Activated gamma-delta T cell treated with Interleukin-2 at 50 U/mL for 16 hours (primary cell): Measurements from ENCODE around the gene SUZ12.
"Not testable (repeated sequence)": the region's sequence is repeated elsewhere in the genome, so short reads cannot be mapped to it uniquely, and the experiment has no call there.

Source experiments
- DNase-seq: peaks from one replicate; pipeline ENCODE4 v3.0.0-alpha.2; 2020

Gene SUZ12

DNA sequence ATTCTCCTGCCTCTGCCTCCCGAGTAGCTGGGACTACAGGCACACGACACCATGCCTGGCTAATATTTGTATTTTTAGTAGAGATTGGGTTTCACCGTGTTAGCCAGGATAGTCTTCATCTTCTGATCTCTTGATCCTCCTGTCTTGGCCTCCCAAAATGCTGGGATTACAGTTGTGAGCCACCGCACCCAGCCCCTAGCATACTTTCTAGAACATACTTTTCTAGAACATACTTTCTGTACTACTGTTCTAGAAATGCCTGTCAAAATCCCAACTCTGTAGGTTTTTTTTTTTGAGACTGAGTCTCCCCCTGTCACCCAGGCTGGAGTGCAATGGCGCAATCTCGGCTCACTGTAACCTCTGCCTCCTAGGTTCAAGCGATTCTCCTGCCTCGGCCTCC, 27.3 kb downstream of the SUZ12 start:
- DNase-seq = not testable (repeated sequence)

DNA sequence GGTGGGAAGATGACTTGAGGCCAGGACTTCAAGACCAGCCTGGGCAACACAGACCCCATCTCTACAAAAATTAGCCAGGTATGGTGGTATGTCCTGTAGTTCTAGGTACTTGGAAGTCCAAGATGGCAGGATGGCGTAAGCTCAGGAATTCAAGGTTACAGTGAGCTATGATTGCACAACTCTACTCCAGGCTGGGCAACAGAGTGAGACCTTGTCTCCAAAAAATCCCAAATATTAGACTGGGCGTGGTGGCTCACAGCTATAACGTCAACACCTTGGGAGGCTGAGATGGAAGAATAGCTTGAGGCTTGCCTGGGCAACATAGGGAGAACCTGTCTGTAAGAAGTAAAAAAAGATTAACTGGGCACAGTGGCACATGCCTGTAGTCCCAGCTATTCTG, 30.8 kb downstream of the SUZ12 start:
- DNase-seq = no peak

DNA sequence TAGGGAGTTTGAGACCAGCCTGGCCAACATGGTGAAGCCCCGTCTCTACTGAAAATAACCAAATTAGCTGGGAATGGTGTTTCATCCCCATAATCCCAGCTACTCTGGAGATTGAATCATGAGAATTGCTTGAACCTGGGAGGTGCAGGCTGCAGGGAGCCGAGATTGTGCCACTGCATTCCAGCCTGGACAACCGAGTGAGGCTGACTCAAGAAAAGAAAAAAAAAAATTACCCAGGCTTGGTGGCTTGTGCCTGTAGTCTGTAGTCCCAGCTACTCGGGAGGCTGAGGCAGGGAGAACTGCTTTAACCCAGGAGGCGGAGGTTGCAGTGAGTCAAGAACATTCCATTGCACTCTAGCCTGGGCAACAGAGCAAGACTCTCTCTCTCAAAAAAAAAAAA, 33.6 kb downstream of the SUZ12 start:
- not testable (repeated sequence) for DNase-seq

DNA sequence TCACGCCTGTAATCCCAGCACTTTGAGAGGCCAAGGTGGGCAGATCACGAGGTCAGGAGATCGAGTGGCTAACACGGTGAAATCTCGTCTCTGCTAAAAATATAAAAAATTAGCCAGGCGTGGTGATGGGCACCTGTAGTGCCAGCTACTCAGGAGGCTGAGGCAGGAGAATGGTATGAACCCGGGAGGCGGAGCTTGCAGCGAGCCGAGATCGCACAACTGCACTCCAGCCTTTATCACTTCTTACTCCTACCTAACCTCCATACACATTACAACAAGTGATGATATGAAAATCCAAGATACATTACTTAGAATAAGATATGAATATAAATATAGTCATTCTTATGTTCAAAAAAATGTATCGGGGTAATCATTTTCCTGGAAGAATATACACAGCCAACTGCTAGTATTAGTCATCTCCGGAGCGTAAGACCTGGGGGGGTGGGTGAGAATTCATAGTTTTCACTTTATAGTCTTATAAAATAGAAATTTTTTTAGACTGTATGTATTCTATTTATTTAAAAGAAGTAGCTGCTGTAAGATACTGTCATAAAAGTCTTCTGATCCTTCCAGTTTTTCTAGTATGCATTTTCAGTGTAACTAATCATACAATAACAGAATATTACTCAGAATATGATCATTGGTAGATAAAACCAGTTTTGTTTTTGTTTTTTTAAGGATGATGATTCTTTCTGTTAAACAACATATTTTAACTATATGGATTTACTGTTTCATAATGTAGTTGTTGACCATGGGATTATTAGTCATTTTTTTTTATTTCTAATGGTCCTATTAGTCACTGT, 37.7 kb downstream of the SUZ12 start:
- DNase-seq = not testable (repeated sequence)

DNA sequence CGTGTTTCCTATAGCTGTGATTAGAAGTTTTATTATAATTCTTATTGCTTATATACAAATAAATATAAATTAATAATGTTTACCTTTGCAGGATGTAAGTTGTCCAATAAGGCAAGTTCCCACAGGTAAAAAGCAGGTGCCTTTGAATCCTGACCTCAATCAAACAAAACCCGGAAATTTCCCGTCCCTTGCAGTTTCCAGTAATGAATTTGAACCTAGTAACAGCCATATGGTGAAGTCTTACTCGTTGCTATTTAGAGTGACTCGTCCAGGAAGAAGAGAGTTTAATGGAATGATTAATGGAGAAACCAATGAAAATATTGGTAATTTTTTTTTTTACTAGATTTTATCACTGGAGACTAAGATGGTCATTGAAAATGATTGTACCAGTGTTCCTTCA, 38.6 kb downstream of the SUZ12 start:
- not testable (repeated sequence) for DNase-seq

DNA sequence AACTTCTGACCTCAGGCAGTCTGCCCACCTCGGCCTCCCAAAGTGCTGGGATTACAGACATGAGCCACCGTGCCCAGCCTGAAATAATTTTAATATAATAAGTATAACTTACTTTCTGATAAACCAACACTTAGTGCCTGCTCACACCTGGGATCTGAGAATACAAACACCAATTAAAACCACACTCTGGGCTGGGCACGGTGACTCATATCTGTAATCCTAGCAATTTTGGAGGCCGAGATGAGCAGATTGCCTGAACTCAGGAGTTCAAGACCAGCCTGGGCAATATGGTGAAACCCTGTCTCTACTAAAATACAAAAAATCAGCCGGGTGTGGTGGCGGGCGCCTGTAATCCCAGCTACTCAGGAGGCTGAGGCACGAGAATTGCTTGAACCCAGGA, 55.0 kb downstream of the SUZ12 start:
- DNase-seq = not testable (repeated sequence)

DNA sequence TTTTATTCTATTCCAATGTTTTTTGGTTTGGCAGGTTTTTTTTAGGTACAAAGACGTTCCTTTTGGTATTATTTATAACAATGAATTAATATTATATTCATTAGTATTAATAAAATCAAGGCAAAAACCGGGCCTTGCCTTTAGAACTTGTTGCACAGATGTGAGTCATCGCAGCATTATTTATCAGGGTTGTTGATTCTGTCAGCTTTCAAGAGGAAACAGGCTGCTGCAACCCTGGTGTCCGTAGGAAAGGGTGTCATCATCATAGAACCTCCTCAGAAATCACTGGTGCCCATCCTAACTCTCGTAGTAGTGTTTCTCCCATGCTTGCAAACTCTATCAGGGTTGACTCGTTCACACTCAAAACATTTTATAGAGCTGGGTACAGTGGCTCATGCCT, 60.2 kb downstream of the SUZ12 start:
- DNase-seq = no peak

DNA sequence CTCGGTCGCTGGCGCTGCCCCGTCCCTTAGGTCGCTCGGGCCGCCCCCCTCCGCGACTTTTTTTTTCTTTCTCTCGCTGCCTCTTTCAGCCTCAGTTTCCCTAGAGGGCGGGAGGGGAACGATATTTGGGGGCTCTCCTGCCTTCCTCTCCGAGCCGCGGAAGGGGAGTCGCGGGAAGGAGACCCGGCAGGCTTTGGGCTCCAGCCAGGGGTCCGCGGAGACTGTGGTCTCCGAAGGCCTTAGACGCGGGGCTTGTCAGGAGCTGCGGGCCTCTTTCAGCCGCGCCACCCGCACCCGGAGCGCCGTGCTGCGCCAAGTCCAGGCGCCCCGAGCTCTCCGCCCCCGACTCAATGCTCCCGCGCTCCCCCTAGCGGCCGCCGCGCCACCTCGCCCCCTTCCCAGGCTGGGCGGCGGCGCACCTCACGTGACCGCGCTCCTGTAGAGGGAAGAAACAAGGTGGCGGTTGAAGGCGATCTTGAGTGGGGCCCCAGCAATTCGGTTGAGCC, 70.2 kb downstream of the SUZ12 start, which contains the start of gene LRRC37B:
LRRC37B (plus strand) TSS at position 427 of the 506 bp plus-strand sequence. CDS start 14,010 bp downstream, outside the sequence.
- DNase-seq = peak; percentile 85

DNA sequence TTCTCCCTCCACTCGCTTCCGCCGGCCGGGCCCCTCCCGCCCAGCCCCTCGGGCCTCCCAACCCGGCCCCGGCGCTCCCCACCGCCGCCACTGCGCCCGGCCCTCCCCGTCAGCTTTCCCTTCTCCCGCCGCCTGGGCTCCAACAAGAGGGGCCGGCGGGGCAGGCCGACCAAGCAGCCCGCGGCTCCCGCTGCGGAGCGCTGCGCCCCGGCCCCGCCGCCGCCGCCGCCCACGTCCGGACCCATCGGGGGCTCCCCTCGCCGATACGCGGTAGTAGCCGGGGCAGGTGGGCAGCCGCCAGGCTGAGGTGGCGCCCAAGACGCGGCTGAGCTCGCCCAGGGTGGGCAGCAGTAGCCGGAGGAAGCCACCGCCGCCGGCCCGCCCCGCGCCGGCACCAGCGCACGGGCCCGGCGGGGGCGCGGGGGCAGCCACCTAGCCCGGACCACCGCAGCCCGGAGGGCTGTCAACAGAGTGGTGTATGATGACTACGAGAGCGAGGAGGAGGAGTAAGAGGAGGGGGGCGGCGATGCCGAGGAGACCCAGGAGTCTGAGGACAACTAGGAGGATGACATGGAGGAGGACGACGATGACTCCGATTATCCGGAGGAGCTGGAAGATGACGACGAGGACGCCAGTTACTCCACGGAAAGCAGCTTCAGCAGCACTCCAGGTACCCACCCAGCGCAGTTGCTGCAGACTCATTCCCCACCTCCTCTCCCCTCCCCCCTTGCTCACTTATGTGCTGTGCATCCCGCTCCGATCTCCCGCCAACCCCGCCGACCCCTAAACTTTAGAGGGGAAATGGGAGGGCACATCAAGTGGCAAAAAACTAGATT, 70.9 kb downstream of the SUZ12 start:
- peak; percentile 28 for DNase-seq

DNA sequence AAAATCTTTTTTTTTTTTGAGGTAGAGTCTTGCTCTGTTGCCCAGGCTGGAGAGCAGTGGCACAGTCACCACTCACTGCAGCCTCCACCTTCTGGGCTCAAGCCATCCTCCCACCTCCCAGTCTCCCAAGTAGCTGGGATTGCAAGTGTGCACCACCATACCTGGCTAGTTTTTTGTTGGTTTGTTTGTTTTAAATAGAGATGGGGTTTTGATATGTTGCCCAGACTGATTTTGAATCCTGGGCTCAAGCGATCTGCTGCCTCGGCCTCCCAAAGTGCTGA, 72.4 kb downstream of the SUZ12 start:
- no peak for DNase-seq

DNA sequence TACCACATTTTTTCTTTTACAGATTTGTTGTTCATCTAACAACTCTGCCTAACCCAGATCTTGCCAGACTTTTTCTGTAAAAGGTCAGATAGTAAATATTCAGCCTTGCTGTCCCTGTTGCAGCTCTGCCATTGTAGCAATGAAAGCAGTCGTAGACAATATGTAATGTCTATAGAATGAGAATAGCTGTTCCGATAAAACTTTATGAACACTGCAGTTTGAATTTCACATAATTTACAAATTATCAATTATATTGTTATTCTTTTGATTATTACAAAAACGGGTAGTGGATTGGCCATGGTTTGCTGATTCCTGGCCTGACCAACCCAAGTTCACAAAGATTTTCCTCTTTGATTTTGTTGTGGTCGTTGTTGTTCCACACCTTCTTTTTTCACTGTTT, 73.3 kb downstream of the SUZ12 start:
- no peak for DNase-seq

DNA sequence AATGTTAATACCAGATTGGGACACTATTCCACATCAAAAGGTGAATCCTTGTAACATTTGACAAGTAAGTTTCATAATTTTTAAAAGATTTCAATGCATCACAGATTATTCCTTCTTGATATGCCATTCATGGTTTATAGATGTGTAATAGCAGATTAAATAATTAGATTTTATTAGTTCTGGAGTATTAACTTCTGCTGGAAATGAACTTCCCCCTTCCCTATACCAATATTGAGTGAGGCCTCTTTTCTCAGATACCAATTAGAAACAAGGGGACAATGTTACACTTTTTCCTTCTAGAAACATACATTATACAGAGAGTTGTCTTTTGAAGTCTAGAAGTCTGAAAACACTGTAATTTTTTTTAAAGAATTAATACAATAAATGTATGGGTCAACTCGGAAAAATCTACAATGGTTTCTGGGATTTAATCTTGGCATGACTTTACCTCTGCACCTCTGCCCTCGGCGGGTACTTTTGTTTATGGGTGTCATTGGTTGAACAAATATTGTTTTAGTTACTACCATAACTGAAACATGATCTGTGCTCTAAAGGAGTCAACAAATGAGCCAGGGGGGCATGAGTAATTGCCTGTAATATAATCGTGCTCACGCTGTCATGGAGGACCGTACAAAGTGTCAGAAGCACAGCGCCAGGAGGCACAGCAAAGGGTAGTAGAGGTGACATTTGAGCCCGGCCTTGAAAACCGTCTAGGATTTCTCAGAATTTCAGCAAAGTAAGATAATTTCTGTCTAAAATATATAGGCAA, 78.6 kb downstream of the SUZ12 start:
- no peak for DNase-seq

DNA sequence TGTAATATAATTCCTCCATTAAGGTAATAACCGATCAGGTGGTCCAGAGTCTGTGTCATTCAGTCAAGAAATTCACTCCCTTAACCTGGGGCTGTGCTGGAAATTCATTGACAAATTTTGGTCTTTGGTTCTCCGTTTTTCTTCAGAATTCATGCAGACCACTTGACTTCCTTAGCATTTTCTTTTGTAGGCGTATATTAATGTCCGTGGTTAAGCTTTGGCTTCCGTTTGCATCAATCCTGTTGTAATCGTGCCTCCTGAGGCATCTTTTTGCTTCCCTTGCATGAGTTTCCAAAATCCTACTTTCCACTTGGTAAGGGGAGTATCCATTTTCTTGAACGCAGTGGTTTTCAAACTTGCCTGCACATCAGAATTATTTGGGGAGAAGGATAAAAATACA, 79.4 kb downstream of the SUZ12 start:
- DNase-seq = no peak

DNA sequence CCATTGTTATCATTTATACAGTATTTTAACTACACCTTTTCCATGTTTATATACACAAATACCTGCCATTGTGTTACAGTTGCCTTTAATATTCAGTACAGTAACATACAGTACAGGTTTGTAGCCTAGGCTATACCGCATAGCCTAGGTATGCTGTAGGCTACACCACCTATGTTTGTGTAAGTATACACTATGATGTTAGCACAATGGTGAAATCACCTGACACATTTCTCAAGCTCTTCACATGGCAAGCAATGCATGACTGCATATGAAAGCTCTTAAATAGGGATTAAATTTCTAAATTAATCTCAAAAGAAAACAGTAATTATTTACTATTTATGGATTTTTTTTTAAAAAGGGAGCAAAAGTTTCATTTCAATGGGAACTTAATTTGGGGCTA, 82.4 kb downstream of the SUZ12 start:
- DNase-seq = no peak

DNA sequence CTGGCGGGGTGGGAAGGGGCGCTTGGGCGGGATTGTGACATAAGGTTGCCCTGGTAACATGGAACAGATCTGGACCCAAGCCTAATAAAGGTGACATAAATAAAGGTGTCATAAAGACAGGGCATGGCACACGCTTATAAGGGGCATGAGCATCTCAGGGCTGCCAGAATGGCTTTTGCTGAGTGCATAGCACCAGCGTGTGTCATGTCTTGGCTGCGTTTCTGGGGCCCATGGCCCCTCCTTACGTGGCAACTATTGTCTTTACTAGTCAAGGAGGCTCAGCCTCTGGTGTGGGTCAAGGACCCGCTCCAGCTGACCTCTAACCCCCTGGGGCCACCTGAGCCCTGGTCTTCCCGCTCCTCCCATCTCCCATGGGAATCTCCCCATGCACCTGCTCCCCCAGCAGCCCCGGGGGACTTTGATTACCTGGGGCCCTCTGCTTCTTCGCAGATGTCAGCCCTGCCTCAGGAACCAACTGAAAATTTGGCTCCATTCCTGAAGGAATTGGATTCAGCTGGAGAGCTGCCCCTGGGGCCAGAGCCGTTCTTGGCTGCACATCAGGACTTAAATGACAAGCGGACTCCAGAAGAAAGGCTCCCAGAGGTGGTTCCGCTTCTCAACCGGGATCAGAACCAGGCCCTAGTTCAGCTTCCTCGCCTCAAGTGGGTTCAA, 84.3 kb downstream of the SUZ12 start:
- no peak for DNase-seq

DNA sequence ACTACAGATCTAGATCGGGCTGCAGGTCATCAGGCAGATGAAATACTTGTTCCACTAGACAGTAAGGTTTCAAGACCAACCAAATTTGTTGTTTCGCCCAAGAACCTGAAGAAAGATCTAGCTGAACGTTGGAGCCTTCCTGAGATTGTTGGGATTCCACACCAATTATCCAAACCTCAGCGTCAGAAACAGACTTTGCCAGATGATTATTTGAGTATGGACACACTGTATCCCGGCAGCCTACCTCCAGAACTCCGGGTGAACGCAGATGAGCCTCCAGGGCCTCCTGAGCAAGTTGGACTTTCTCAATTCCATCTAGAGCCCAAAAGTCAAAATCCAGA, 84.8 kb downstream of the SUZ12 start:
- DNase-seq = no peak

DNA sequence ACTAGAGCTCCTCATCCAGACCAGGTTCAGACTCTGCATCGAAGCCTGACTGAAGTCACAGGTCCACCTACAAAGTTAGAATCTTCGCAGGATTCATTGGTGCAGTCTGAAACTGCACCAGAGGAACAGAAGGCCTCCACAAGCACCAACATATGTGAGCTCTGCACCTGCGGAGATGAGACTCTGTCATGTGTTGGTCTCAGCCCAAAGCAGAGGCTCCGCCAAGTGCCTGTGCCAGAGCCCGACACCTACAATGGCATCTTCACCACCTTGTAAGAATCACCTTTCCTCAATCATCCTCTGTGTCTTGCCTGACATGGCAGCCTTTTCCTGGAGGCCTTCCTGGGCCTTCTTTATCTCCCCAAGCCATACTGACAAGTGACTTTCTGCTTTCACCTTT, 85.7 kb downstream of the SUZ12 start:
- not testable (repeated sequence) for DNase-seq

DNA sequence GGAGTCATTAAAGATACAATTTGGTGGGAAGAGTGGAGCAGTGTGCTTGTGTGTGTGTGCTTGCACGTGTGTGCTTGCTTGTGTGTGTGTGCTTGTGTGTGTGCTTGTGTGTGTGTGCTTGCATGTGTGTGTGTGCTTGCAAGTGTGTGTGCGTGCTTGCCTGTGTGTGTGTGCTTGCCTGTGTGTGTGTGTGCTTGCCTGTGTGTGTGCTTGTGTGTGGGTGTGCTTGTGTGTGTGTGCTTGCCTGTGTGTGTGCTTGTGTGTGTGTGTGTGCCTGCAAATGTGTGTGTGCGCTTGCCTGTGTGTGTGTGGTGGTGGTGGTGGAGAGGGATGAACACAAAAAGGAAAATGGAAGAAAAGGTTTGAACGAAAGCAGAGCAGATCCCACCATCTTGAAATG, 90.5 kb downstream of the SUZ12 start:
- not testable (repeated sequence) for DNase-seq

DNA sequence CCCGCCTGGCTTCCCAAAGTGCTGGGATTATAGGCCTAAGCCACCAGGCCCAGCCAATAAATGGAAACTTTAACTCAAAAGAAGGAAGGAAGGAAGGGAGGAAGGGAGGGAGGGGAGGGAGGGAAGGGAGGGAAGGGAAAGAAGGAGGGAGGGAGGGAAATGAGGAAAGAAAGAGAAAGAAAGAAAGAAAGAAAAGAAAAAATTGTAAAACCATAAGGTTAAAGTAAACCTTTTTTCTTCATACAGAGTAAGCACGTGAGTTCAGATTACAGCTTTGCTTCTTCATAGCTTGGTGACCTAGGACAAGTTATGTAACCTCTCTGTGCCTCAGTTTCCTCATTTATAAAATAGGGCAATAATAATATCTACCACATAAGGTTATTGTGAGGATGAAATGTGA, 96.4 kb downstream of the SUZ12 start:
- no peak for DNase-seq

DNA sequence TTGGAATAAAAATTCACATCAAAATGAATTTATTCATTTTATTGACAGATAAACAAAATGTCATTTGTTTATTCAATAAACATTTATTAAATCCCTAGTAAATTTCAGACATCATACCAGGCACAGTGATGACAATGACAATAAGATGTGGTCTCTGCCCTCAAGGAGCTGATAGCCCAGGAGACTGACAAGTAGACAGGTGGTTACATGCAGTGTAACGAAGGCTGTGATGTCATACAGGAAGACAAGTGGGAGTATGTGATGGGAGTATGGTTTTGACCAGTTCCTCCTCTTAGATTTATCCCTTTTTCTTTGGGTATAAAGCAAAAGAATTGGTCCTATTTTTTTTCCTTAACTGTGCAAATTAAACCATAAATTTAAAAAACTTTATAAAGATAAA, 97.0 kb downstream of the SUZ12 start:
- not testable (repeated sequence) for DNase-seq

DNA sequence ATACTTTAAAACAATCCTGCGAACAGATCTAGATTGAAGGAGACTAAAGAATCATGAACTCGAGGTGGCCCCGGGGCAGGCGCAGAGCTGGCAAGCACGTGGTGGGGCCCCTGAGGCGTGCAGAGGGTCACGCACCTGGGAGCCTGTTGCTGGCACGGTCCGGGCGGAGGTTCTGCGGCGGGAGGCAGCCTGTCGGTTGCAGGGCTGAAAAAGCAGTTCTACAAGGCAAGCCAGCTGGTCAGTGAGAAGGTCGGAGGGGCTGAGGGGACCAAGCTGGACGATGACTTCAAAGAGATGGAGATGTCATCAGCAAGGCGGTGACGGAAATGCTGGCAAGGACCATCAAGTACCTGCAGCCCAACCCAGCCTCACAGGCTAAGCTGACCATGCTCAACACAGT, 103.4 kb downstream of the SUZ12 start:
- DNase-seq = not testable (repeated sequence)

DNA sequence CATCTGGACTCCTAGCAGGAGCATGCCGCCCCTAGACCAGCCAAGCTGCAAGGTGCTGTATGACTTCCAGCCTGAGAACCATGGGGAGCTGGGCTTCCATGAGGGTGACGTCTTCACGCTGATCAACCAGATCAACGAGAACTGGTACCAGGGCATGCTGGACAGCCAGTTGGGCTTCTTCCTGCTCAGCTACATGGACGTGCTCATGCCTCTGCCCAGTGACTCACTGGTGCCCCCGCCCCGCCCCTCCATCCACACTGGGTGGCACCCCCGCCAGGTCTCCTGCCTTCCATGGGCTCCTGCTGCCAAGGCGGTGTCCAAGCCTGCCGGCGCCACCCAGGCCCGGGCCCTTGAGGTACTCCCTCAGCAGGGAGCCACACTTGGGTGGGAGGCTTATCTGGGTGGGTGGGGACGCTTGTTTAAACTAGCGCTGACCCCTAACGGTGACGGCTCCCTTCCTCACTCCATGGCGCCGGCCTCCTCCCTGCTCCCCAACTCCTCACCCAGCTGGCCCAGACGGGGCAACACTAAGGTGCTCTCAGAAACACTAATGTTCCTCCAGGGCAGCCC, 104.6 kb downstream of the SUZ12 start:
- DNase-seq = not testable (repeated sequence)
